Body of pancreas (tissue), 4 donors: ENCODE data around the gene SLC25A13. TPM values are rescaled to one million over a fixed set of nuclear protein-coding genes. Genes with fewer than 3 reads are reported as not detected.

ENCODE experiments used
- ATAC-seq: fragments of 150-250 bp; one replicate; pipeline ENCODE4 v1.9.1; 2016
- DNase-seq, 4 donors: peaks; one replicate each; pipeline ENCODE4 v3.0.0-alpha.2; 2019
- H3K27ac ChIP-seq, 4 donors: fragments of 200-600 bp; sonication (generic); 1 replicate in 3 of 4; 2 replicates in 1 of 4; pipeline versions ENCODE4 v1.5.1 to v1.6.1; 2016 to 2019; ENCODE audit warnings: mild to moderate bottlenecking in 1 of 4, mixed read lengths in 1 of 4, moderate library complexity in 1 of 4
- H3K27me3 ChIP-seq, 2 donors: fragments of 200-600 bp; sonication (generic); one replicate each; pipeline ENCODE4 v1.6.0; 2016; ENCODE audit warnings: mild to moderate bottlenecking in 1 of 2
- H3K36me3 ChIP-seq, 2 donors: fragments of 200-600 bp; sonication (generic); replicated peaks in 1 of 2; 2 replicates each; pipeline ENCODE4 v1.5.1; 2016; ENCODE audit warnings: low read depth in 2 of 2; ENCODE audit not compliant: insufficient read depth in 1 of 2
- H3K4me1 ChIP-seq: fragments of 200-600 bp; sonication (generic); one replicate; pipeline ENCODE4 v1.6.0; 2016
- H3K4me3 ChIP-seq, 2 donors: fragments of 200-600 bp; sonication (generic); 1 replicate in 1 of 2; 2 replicates in 1 of 2; pipeline ENCODE4 v1.5.1; 2016 to 2019
- H3K9me3 ChIP-seq, 3 donors: fragments of 200-600 bp; sonication (generic); 1 replicate in 2 of 3; 2 replicates in 1 of 3; pipeline ENCODE4 v1.5.1; 2016
- POLR2A ChIP-seq, 3 donors: fragments of 450-650 bp; IDR thresholded peaks; one replicate each; pipeline ENCODE4 v1.6.1; 2016; ENCODE audit warnings: antibody characterized with exemption in 3 of 3, mild to moderate bottlenecking in 2 of 3
- WGBS, 2 donors: methylation state at CpG; one replicate each; pipeline ENCODE4 v1.1.5; 2017; 5-methylcytosine and 5-hydroxymethylcytosine counted together
- intact Hi-C: fragments of 100-400 bp; cut with DNase I; formaldehyde crosslinking; loops from one replicate; pipeline ENCODE4 v1.15.1; 2023
- total RNA-seq, 2 donors: library from RNA; depleted of rRNA; stranded (reverse); fragments of >200 nt; gene quantifications; one replicate each; pipeline ENCODE4 v1.1.0, GENCODE V29; 2016
- TF ChIP-seq, protein P1 (sequence below), 7 experiments: fragments of 450-650 bp in 4 of 7; fragments of 200-600 bp in 3 of 7; sonication (generic) in 3 of 7; IDR thresholded peaks; one replicate each; pipeline ENCODE4 v1.5.1; 2016 to 2019; ENCODE audit warnings: antibody characterized with exemption in 7 of 7

Gene SLC25A13
- total RNA-seq, 2 donors from 2014 or later, result 9.6 to 20.1 TPM

DNA sequence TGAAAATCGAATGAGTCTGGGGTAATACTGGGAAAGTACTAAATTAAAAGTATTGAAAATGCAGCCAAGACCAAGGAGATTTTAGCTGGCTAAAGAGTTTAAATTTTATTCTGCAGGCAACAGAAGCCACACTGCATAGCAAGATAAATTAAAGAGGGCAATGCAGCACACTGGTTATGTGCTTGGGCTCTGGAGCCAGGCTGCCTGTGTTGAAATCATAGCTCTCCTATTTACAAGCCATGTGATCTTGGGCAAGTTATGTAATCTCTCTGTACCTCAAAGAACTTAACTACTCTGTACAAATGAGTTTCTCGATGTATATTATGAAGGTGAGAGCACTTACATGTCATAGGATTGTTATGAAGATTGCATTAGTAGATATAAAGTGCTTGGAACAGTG lies 9.9 kb downstream of the SLC25A13 start:
- intact Hi-C loops, result no loop called here
- ATAC-seq (peak; percentile 88), DNase-seq (peak; percentile 30 to 59 (median 50))
- TF ChIP-seq, protein P1, sequence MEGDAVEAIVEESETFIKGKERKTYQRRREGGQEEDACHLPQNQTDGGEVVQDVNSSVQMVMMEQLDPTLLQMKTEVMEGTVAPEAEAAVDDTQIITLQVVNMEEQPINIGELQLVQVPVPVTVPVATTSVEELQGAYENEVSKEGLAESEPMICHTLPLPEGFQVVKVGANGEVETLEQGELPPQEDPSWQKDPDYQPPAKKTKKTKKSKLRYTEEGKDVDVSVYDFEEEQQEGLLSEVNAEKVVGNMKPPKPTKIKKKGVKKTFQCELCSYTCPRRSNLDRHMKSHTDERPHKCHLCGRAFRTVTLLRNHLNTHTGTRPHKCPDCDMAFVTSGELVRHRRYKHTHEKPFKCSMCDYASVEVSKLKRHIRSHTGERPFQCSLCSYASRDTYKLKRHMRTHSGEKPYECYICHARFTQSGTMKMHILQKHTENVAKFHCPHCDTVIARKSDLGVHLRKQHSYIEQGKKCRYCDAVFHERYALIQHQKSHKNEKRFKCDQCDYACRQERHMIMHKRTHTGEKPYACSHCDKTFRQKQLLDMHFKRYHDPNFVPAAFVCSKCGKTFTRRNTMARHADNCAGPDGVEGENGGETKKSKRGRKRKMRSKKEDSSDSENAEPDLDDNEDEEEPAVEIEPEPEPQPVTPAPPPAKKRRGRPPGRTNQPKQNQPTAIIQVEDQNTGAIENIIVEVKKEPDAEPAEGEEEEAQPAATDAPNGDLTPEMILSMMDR (IDR thresholded peaks at IDR 0.05), result no peak
- TF ChIP-seq POLR2A (IDR thresholded peaks at IDR 0.05), result no peak
- H3K36me3 ChIP-seq, result no peaks in the 10 kb centered on the region
- H3K4me3 ChIP-seq, result no peak overlapping the region
- H3K9me3 ChIP-seq, result no peaks in the 10 kb centered on the region
- H3K27ac ChIP-seq, result no peak overlapping the region
- no peaks in the 10 kb centered on the region for H3K27me3 ChIP-seq
- WGBS, 2 donors, result 34 to 48% methylated on average over 2 of the region's 2 CpGs
- peaks cover 41% of the 10 kb centered on the region for H3K4me1 ChIP-seq

DNA sequence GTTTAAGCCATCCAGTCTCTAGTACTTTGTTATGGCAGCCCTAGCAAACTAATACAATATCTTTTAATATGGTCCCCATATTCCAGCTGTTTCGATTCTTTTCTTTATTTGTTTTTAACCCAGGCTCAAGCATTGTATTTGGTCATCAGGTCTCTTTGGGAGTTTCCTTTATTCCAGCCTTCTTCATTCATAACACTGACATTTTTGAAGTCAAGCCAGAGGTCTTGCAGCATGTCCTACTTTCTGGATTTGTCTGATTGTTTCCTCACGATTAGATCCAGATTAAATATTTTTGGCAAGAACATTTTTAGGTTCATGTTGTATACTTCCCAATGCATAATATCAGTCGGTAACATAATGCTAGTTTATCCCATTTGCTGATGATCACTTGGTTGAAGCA lies 11.8 kb downstream of the SLC25A13 start:
- Histone ChIP-seq H3K4me3 (no peak overlapping the region), H3K27me3 (no peaks in the 10 kb centered on the region), H3K9me3 (no peaks in the 10 kb centered on the region), H3K36me3 (no peaks in the 10 kb centered on the region), H3K27ac (no peak overlapping the region), H3K4me1 (peaks cover 40% of the 10 kb centered on the region)
- intact Hi-C loops, result no loop called here
- ATAC-seq, result no peak
- 43 to 48% methylated on average over 3 of the region's 3 CpGs for WGBS, 2 donors
- DNase-seq, result no peak
- TF ChIP-seq, protein P1 (IDR thresholded peaks at IDR 0.05), result no peak
- TF ChIP-seq POLR2A (IDR thresholded peaks at IDR 0.05), result no peak

DNA sequence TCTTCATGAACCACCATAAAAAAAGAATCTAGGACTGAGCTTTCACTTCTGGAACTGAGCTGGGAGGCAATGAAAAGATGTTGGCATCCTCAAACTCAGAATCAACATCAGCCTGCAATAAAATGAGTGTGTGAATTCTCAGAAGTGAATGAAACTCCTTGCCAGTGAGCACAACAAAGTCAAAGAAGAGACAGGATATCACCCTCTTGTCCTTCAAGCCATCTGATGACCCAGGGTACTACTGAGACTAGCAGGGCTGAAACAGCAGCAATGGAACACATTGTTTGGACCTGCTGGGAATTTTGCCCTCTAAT lies 13.0 kb downstream of the SLC25A13 start:
- no peak for TF ChIP-seq POLR2A (IDR thresholded peaks at IDR 0.05)
- TF ChIP-seq, protein P1 (IDR thresholded peaks at IDR 0.05), result no peak
- DNase-seq, result no peak
- ATAC-seq, result no peak
- Histone ChIP-seq H3K4me1 (peaks cover 42% of the 10 kb centered on the region), H3K27me3 (no peaks in the 10 kb centered on the region), H3K27ac (no peak overlapping the region), H3K4me3 (no peak overlapping the region), H3K9me3 (no peaks in the 10 kb centered on the region), H3K36me3 (no peaks in the 10 kb centered on the region)
- intact Hi-C loops, result no loop called here

DNA sequence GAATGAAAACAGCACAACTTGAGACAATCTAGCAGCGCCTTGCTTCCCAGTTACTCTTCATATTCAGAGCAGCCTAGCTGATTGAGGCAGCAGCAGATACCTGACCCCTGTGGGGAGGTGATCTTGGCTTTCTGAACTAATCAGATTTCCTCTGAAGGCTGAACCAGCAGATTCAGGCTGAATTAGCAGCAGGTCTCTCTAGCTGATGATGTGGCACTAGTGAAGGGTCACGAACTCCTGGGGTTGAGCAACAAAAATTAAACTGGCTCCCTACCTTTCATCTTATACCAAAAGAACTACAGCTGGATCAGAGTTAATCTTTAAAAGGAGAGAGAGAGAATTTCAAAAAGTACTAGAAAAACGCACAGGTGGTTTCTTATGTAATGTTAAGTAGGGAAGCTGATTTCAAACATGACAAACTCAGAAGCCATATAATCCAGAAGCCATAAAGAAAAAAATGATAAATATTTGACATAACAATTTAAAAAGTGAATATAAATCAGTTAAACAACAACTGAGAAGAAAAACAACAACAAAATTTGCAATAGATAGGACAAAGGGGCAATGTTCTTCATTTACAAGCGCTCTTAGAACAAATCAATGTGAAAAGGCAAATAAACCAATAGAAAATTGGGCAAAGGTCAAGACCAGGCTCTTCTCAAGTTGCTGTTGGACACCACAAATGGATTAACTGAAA lies 13.5 kb downstream of the SLC25A13 start:
- H3K27ac ChIP-seq, result no peak overlapping the region

More for the DNA sequence above, 13.5 kb downstream of the SLC25A13 start:
- WGBS, 2 donors, result 46 to 48% methylated on average over 4 of the region's 4 CpGs
- intact Hi-C loops, result no loop called here
- Histone ChIP-seq H3K27me3 (no peaks in the 10 kb centered on the region), H3K36me3 (no peaks in the 10 kb centered on the region), H3K9me3 (no peaks in the 10 kb centered on the region), H3K4me1 (peaks cover 48% of the 10 kb centered on the region), H3K4me3 (no peak overlapping the region)
- ATAC-seq (no peak), DNase-seq (no peak)
- TF ChIP-seq, protein P1 (IDR thresholded peaks at IDR 0.05), result no peak
- no peak for TF ChIP-seq POLR2A (IDR thresholded peaks at IDR 0.05)
